Upper lobe of right lung (tissue), 1 donor: ENCODE measurements around the gene CADPS2. TPM values are rescaled to one million over a fixed set of nuclear protein-coding genes. Genes with fewer than 3 reads are reported as not detected.

Experiments used
- ATAC-seq: fragments of 200-7000 bp; cut with Tn5 transposase; one replicate; pipeline ENCODE4 v1.9.1; 2020; ENCODE audit warnings: mild to moderate bottlenecking, moderate library complexity
- DNase-seq: peaks from one replicate; pipeline ENCODE4 v3.0.0-alpha.2; 2020
- H3K27ac ChIP-seq: fragments of 200-600 bp; one replicate; pipeline ENCODE4 v1.8.0; 2022
- H3K27me3 ChIP-seq: fragments of 200-600 bp; one replicate; pipeline ENCODE4 v1.8.0; 2022; ENCODE audit warnings: mild to moderate bottlenecking
- H3K36me3 ChIP-seq: fragments of 200-600 bp; one replicate; pipeline ENCODE4 v1.8.0; 2022
- H3K4me1 ChIP-seq: fragments of 200-600 bp; one replicate; pipeline ENCODE4 v1.8.0; 2022
- H3K4me3 ChIP-seq: fragments of 200-600 bp; one replicate; pipeline ENCODE4 v1.8.0; 2022; ENCODE audit warnings: mild to moderate bottlenecking
- H3K9me3 ChIP-seq: fragments of 200-600 bp; one replicate; pipeline ENCODE4 v1.8.0; 2022
- CTCF ChIP-seq: fragments of 200-600 bp; IDR thresholded peaks from one replicate; pipeline ENCODE4 v1.8.0; 2022; ENCODE audit warnings: antibody characterized with exemption
- intact Hi-C: fragments of 100-400 bp; cut with DNase I; formaldehyde crosslinking; loops from one replicate; pipeline ENCODE4 v1.11.0; 2022
- total RNA-seq: library from RNA; stranded (reverse); fragmentation: NEBNext Ultra II Directional; extraction: Animal tissue kit (Norgen Biotek cat#: 25700); gene quantifications from one replicate; pipeline ENCODE4 v1.2.1, GENCODE V29; 2021
- donor health status: DM: no; HTN: yes; CAD: no; lungs with severe emphysema.

CADPS2 gene
- total RNA-seq, 1 donor from 2014 or later: 46.1 TPM

DNA sequence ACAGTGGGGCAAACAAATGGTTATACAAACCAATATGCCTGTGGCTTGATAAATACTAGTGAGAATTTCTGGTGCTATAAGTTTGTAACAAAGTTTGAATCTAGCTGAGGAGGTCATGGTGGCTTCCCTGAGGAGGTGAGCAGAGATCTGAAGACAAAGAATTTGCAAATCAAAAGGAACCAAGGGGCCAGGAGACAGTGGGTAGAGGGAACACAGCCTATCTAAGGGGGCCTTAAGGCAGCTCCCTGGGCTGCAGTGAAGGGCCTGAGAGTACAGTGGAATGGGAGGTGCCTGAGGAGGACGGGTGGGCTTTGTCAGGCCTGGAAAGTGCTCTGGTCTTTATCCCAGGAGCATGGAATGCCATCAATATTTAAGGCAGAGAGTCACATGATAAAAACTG, 209.1 kb downstream of the CADPS2 start:
- H3K27ac ChIP-seq: no peak overlapping the region
- ATAC-seq: no peak
- no peak for TF ChIP-seq CTCF
- H3K27me3 ChIP-seq: no peaks in the 10 kb centered on the region
- peaks cover 11% of the 10 kb centered on the region for H3K4me1 ChIP-seq
- H3K9me3 ChIP-seq: no peaks in the 10 kb centered on the region
- no peaks in the 10 kb centered on the region for H3K36me3 ChIP-seq
- no peak for DNase-seq
- no peak overlapping the region for H3K4me3 ChIP-seq
- intact Hi-C loops: no loop called here

DNA sequence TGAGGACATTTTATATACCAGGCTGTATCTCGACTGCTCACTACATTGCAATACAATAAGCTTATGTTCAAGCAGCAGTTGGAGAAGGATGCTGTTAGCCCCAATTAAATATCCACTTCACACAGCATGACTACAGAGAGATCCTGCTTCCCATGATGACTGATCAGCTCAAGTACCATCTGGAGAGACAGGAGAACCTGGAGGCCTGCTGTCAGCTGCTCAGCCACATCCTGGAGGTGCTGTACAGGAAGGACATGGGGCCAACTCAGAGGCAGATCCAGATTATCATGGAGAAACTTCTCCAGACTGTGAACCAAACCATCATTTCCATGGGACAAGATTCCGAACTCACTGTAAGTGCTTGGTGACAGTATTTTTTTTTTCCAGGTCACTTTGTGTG, 209.8 kb downstream of the CADPS2 start:
- H3K4me1 ChIP-seq: peaks cover 11% of the 10 kb centered on the region
- ATAC-seq (no peak), DNase-seq (no peak)
- H3K27ac ChIP-seq: no peak overlapping the region
- no peaks in the 10 kb centered on the region for H3K36me3 ChIP-seq
- H3K9me3 ChIP-seq: no peaks in the 10 kb centered on the region
- intact Hi-C loops: no loop called here
- TF ChIP-seq CTCF: no peak
- H3K27me3 ChIP-seq: no peaks in the 10 kb centered on the region
- H3K4me3 ChIP-seq: no peak overlapping the region

- intact Hi-C loops: no loop called here
- DNase-seq (no peak), ATAC-seq (no peak)
- H3K27ac ChIP-seq: no peak overlapping the region
- no peaks in the 10 kb centered on the region for H3K36me3 ChIP-seq
- H3K9me3 ChIP-seq: no peaks in the 10 kb centered on the region
- H3K4me3 ChIP-seq: no peak overlapping the region
- H3K27me3 ChIP-seq: no peaks in the 10 kb centered on the region
- no peak for TF ChIP-seq CTCF
- peaks cover 11% of the 10 kb centered on the region for H3K4me1 ChIP-seq
Observed at GRCh38 chr7:122675621-122676020, 210.6 kb downstream of the CADPS2 start.

GRCh38 chr7:122675011-122675410, 211.2 kb downstream of the CADPS2 start:
- no peaks in the 10 kb centered on the region for H3K27me3 ChIP-seq
- intact Hi-C loops: no loop called here
- H3K4me3 ChIP-seq: peak overlapping the region; percentile 21
- no peak for TF ChIP-seq CTCF
- H3K4me1 ChIP-seq: peaks cover 11% of the 10 kb centered on the region
- H3K9me3 ChIP-seq: no peaks in the 10 kb centered on the region
- ATAC-seq (no peak), DNase-seq (no peak)
- no peak overlapping the region for H3K27ac ChIP-seq
- no peaks in the 10 kb centered on the region for H3K36me3 ChIP-seq

- TF ChIP-seq CTCF: no peak
- intact Hi-C loops: no loop called here
- Histone ChIP-seq H3K9me3 (no peaks in the 10 kb centered on the region), H3K4me1 (peaks cover 11% of the 10 kb centered on the region), H3K4me3 (peak overlapping the region; percentile 21), H3K27ac (no peak overlapping the region), H3K36me3 (no peaks in the 10 kb centered on the region), H3K27me3 (no peaks in the 10 kb centered on the region)
- DNase-seq: no peak
- ATAC-seq: no peak
Observed at GRCh38 chr7:122674502-122674901, 211.8 kb downstream of the CADPS2 start.

- Histone ChIP-seq H3K27ac (no peak overlapping the region), H3K4me1 (peaks cover 11% of the 10 kb centered on the region), H3K9me3 (no peaks in the 10 kb centered on the region), H3K27me3 (no peaks in the 10 kb centered on the region), H3K4me3 (no peak overlapping the region), H3K36me3 (no peaks in the 10 kb centered on the region)
- ATAC-seq: no peak
- TF ChIP-seq CTCF: no peak
- DNase-seq: no peak
- intact Hi-C loops: no loop called here
Observed at GRCh38 chr7:122673951-122674350, 212.3 kb downstream of the CADPS2 start.
